ENCODE data around the gene DNAH3. TPM values are rescaled to one million over a fixed set of nuclear protein-coding genes. Genes with fewer than 3 reads are reported as not detected.
A peak's percentile ranks its signal among the peaks of the same experiment; 100 is the strongest.
"Not testable (repeated sequence)": the region's sequence is repeated elsewhere in the genome, so short reads cannot be mapped to it uniquely, and the experiment has no call there.

DNAH3 gene
- total RNA-seq, 1 donor from 2014 or later, result not detected

GRCh38 chr16:21120976-21121520, 29.6 kb downstream of the DNAH3 start:
- TF ChIP-seq, protein P1, sequence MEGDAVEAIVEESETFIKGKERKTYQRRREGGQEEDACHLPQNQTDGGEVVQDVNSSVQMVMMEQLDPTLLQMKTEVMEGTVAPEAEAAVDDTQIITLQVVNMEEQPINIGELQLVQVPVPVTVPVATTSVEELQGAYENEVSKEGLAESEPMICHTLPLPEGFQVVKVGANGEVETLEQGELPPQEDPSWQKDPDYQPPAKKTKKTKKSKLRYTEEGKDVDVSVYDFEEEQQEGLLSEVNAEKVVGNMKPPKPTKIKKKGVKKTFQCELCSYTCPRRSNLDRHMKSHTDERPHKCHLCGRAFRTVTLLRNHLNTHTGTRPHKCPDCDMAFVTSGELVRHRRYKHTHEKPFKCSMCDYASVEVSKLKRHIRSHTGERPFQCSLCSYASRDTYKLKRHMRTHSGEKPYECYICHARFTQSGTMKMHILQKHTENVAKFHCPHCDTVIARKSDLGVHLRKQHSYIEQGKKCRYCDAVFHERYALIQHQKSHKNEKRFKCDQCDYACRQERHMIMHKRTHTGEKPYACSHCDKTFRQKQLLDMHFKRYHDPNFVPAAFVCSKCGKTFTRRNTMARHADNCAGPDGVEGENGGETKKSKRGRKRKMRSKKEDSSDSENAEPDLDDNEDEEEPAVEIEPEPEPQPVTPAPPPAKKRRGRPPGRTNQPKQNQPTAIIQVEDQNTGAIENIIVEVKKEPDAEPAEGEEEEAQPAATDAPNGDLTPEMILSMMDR (IDR thresholded peaks at IDR 0.05; ENCODE audit: unreplicated experiment), result no peak
- no peak overlapping the region for H3K4me3 Mint-ChIP-seq

GRCh38 chr16:21117567-21117966, 33.1 kb downstream of the DNAH3 start:
- H3K4me3 Mint-ChIP-seq, result no peak overlapping the region
- no peak for DNase-seq (ENCODE audit: low spot score in 2 of 2, unreplicated experiment in 2 of 2)
- TF ChIP-seq, protein P1 (IDR thresholded peaks at IDR 0.05; ENCODE audit: unreplicated experiment), result no peak
- no peaks in the 10 kb centered on the region for H3K36me3 Mint-ChIP-seq
- no peaks in the 10 kb centered on the region for H3K4me1 Mint-ChIP-seq
- no peak overlapping the region for H3K27ac Mint-ChIP-seq
- H3K27me3 Mint-ChIP-seq (ENCODE audit: low read depth), result no peaks in the 10 kb centered on the region
- H3K9me3 Mint-ChIP-seq, result no peaks in the 10 kb centered on the region

More at GRCh38 chr16:21120976-21121520, 29.6 kb downstream of the DNAH3 start:
- no peak for DNase-seq (ENCODE audit: low spot score in 2 of 2, unreplicated experiment in 2 of 2)
- Mint-ChIP-seq H3K4me1 (no peaks in the 10 kb centered on the region), H3K9me3 (no peaks in the 10 kb centered on the region), H3K36me3 (no peaks in the 10 kb centered on the region), H3K27ac (no peak overlapping the region), H3K27me3 (ENCODE audit: low read depth) (peaks cover 8% of the 10 kb centered on the region)

DNA sequence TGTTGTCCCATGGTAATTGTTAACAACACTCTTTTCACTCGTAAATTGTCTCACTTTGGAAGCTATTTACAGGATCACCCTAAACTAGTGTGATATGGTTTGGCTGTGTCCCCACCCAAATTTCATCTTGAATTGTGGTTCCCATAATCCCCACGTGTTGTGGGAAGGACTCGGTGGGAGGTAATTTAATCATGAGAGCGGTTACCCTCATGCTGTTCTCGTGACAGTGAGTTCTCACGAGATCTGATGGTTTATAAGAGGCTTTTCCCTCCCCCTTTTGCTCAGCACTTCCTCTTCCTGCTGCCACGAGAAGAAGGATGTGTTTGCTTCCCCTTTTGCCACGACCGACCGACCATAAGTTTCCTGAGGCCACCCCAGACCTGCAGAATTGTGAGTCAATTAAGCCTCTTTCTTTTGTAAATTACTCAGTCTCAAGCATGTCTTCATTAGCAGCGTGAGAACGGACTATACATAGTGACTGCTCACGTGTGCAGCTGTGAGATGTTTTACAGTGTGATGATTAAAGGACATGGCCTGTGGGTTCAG, 34.4 kb downstream of the DNAH3 start:
- no peaks in the 10 kb centered on the region for H3K4me1 Mint-ChIP-seq
- no peaks in the 10 kb centered on the region for H3K27me3 Mint-ChIP-seq (ENCODE audit: low read depth)
- H3K4me3 Mint-ChIP-seq, result peak overlapping the region; percentile 16
- H3K9me3 Mint-ChIP-seq, result no peaks in the 10 kb centered on the region
- H3K36me3 Mint-ChIP-seq, result no peaks in the 10 kb centered on the region
- no peak for DNase-seq (ENCODE audit: low spot score in 2 of 2, unreplicated experiment in 2 of 2)
- TF ChIP-seq, protein P1 (IDR thresholded peaks at IDR 0.05; ENCODE audit: unreplicated experiment), result no peak
- H3K27ac Mint-ChIP-seq, result no peak overlapping the region

DNA sequence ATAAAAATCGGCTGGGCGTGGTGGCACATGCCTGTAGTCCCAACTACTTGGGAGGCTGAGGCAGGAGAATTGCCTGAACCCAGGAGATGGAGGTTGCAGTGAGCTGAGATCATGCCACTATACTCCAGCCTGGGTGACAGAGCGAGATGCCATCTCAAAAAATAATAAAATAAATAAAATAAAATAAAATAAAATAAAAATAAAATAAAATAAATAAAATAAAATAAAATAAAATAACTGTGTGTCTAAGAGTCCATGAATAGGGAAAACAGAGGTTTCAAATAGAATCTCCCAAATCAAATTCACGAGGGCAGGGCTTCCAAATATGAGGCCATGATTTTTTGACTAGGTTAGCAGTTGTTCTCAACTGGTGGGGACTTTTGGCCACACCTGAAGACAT, 35.1 kb downstream of the DNAH3 start:
- not testable (repeated sequence) for H3K27me3 Mint-ChIP-seq (ENCODE audit: low read depth); H3K36me3 Mint-ChIP-seq; H3K27ac Mint-ChIP-seq; DNase-seq (ENCODE audit: low spot score in 2 of 2, unreplicated experiment in 2 of 2); H3K4me1 Mint-ChIP-seq; H3K9me3 Mint-ChIP-seq; H3K4me3 Mint-ChIP-seq

- no peaks in the 10 kb centered on the region for H3K36me3 Mint-ChIP-seq
- H3K9me3 Mint-ChIP-seq, result no peaks in the 10 kb centered on the region
- H3K4me1 Mint-ChIP-seq, result peaks cover 1% of the 10 kb centered on the region
- TF ChIP-seq, protein P1 (IDR thresholded peaks at IDR 0.05; ENCODE audit: unreplicated experiment), result no peak
- no peak overlapping the region for H3K4me3 Mint-ChIP-seq
- no peak overlapping the region for H3K27ac Mint-ChIP-seq
- DNase-seq (ENCODE audit: low spot score in 2 of 2, unreplicated experiment in 2 of 2), result no peak
- H3K27me3 Mint-ChIP-seq (ENCODE audit: low read depth), result peaks cover 7% of the 10 kb centered on the region
Observed at GRCh38 chr16:21103941-21104860, 46.4 kb downstream of the DNAH3 start.
